A673 (cell line): ENCODE results near the gene TMED7.

Source experiments
- CTCF ChIP-seq: fragments of 300-800, 200-600 bp; sonication (generic); conservative IDR thresholded peaks from 2 replicates; pipeline ENCODE4 v1.5.1; 2017; ENCODE audit warnings: low read depth, mild to moderate bottlenecking, antibody characterized with exemption, low read length, moderate library complexity, mixed read lengths
- EZH2 ChIP-seq: fragments of 200-600 bp; sonication (generic); IDR thresholded peaks from 2 replicates; pipeline ENCODE4 v1.6.1; 2017; ENCODE audit warnings: borderline replicate concordance, low read depth, mild to moderate bottlenecking, mixed read lengths, antibody characterized with exemption, low read length; ENCODE audit not compliant: poor library complexity, severe bottlenecking

DNA sequence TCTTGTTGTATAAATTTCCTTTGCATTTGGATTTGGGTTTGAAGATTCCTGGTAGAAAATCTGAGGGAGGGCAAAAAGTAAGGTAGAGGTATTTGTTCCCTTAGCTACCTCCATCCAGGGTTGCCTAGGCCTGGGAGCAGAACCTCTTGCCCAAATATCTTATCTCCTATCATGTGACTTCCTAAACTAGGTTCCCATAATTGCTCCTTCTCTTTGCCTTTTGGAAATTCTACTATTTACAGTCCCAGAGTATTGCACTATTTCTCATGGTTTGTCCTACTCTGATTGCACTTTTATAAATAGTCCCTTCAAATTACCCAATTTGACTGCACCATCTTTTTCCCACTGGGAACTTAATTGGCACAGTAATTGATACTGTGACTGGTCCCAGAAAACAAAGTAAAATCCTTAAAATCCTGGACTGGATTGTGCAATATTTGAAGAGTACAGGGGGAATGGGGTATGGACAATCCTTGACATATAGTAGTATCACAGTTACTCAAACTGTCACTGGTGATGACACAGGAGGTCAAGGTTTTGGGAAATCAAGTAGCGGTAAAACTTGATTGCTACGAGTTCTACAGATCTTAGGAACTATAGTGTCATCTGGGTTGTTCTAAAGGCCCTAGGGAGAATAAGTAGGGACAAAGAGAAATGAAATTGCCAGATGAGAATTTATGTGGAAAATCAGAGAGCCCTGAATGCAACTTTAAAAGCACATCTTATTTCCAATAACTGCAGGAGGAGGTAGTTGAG is 31.5 kb upstream of the TMED7 start:
- TF ChIP-seq CTCF (no peak), EZH2 (no peak)
